Peyer's patch (tissue), 4 donors: ENCODE measurements around the gene PRPF18. TPM values are rescaled to one million over a fixed set of nuclear protein-coding genes. Genes with fewer than 3 reads are reported as not detected.
A peak's percentile ranks its signal among the peaks of the same experiment; 100 is the strongest.

Experiments used
- DNase-seq, 3 donors: peaks; one replicate each; pipeline ENCODE4 v3.0.0-alpha.2; 2017 to 2019
- H3K27ac ChIP-seq, 4 donors: fragments of 200-600 bp; sonication (generic); one replicate each; pipeline ENCODE4 v1.5.1; 2016 to 2019
- H3K27me3 ChIP-seq, 2 donors: fragments of 200-600 bp; sonication (generic); one replicate each; pipeline ENCODE4 v1.5.1; 2019
- H3K36me3 ChIP-seq, 3 donors: fragments of 200-600 bp; sonication (generic); one replicate each; pipeline ENCODE4 v1.5.1; 2016 to 2019
- H3K4me1 ChIP-seq, 4 donors: fragments of 200-600 bp; sonication (generic); one replicate each; pipeline ENCODE4 v1.5.1; 2016 to 2019
- H3K4me3 ChIP-seq, 4 donors: fragments of 200-600 bp; sonication (generic); 1 replicate in 3 of 4; 2 replicates in 1 of 4; pipeline ENCODE4 v1.5.1; 2016 to 2019; ENCODE audit warnings: mild to moderate bottlenecking in 1 of 4
- H3K9me3 ChIP-seq, 4 donors: fragments of 200-600 bp; sonication (generic); one replicate each; pipeline ENCODE4 v1.5.1; 2016 to 2019; ENCODE audit warnings: mild to moderate bottlenecking in 1 of 4
- POLR2A ChIP-seq, 2 donors: fragments of 450-650 bp; IDR thresholded peaks; one replicate each; pipeline ENCODE4 v1.5.1; 2017; ENCODE audit warnings: antibody characterized with exemption in 2 of 2, mild to moderate bottlenecking in 2 of 2, moderate library complexity in 2 of 2
- total RNA-seq, 4 donors: library from RNA; depleted of rRNA; stranded (reverse); fragments of >200 nt; gene quantifications; one replicate each; pipeline ENCODE4 v1.1.0, GENCODE V29; 2016
- TF ChIP-seq, protein P1 (sequence below), 6 experiments: fragments of 450-650 bp in 4 of 6; fragments of 200-600 bp in 2 of 6; sonication (generic) in 1 of 6; IDR thresholded peaks; one replicate each; pipeline ENCODE4 v1.5.1; 2017 to 2019; ENCODE audit warnings: antibody characterized with exemption in 6 of 6, mild to moderate bottlenecking in 3 of 6, moderate library complexity in 1 of 6

Gene PRPF18
- total RNA-seq, 4 donors from 2014 or later: 39.9 to 175 (median 49.6) TPM

DNA sequence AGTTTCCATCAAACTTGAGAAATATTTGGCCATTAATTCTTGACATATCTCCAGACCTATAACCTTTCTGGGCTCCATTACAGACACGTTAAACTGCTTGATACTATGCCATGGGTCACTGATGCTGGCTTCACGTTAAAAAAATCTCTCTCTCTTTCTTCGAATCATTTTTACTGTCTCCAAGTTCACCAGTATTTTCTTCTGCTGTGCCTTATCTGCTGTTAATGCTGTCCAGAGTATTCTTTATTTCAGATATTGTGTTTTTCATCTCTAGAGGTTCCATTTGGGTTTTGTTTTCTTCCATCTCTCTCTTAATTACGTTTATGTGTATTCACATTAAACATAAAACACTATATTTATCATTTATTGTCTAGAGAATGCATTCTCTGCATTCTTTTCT is 12.8 kb upstream of the PRPF18 start:
- H3K36me3 ChIP-seq: no peaks in the 10 kb centered on the region
- H3K4me3 ChIP-seq: no peak overlapping the region
- no peaks in the 10 kb centered on the region for H3K27me3 ChIP-seq
- H3K9me3 ChIP-seq: no peaks in the 10 kb centered on the region
- H3K4me1 ChIP-seq: no peaks in the 10 kb centered on the region
- TF ChIP-seq, protein P1, sequence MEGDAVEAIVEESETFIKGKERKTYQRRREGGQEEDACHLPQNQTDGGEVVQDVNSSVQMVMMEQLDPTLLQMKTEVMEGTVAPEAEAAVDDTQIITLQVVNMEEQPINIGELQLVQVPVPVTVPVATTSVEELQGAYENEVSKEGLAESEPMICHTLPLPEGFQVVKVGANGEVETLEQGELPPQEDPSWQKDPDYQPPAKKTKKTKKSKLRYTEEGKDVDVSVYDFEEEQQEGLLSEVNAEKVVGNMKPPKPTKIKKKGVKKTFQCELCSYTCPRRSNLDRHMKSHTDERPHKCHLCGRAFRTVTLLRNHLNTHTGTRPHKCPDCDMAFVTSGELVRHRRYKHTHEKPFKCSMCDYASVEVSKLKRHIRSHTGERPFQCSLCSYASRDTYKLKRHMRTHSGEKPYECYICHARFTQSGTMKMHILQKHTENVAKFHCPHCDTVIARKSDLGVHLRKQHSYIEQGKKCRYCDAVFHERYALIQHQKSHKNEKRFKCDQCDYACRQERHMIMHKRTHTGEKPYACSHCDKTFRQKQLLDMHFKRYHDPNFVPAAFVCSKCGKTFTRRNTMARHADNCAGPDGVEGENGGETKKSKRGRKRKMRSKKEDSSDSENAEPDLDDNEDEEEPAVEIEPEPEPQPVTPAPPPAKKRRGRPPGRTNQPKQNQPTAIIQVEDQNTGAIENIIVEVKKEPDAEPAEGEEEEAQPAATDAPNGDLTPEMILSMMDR (IDR thresholded peaks at IDR 0.05): no peak
- no peak for TF ChIP-seq POLR2A (IDR thresholded peaks at IDR 0.05)
- H3K27ac ChIP-seq: no peak overlapping the region
- no peak for DNase-seq

DNA sequence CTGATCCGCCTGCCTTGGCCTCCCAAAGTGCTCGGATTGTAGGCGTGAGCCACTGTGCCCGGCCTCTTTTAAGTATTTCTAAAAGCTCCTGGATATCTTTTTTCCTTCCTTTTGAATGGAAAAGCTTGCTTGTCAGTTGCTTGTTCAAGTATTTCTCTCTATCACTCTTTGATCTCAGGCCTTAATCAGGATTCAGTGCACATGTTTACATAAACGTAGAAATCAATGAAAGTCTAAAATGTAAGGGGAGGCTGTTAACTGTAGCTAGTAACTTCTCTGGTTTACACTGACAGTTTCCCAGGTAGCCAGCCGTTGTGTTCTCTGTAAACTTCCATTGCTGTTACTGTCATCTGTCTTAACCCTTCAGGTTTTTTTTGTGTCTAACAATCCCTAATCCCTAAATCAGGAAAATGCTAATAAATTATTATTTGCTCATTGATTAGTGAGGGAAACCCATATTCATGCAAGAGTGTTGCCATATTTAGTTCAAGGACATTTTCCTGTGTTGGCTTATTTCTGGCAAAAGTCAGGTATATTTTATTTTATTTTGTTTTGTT is 1.5 kb upstream of the PRPF18 start:
- Histone ChIP-seq H3K9me3 (no peaks in the 10 kb centered on the region), H3K4me3 (no peak overlapping the region), H3K36me3 (no peaks in the 10 kb centered on the region), H3K27me3 (no peaks in the 10 kb centered on the region), H3K27ac (no peak overlapping the region), H3K4me1 (peaks cover 0 to 14% (median 0%) of the 10 kb centered on the region in 4 donors)
- DNase-seq: no peak
- TF ChIP-seq, protein P1 (IDR thresholded peaks at IDR 0.05): no peak
- no peak for TF ChIP-seq POLR2A (IDR thresholded peaks at IDR 0.05)

DNA sequence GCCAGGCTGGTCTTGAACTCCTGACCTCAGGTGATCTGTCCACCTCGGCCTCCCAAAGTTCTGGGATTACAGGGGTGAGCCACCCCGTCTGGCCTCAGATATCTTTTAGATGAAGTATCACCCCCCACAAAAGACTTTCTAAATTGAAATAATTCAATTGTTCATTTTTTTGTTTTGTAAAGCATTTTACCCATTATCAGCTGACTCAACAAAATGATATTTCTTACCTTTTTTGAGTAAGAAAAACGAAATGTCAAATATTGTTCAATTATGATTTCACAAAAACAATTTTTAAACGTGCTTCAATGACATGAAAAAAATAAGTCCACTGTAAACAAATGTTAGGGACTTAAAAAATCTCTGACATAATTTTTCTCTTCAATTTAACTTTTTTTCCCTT is 822 bp upstream of the PRPF18 start:
- TF ChIP-seq, protein P1 (IDR thresholded peaks at IDR 0.05): no peak
- no peak for TF ChIP-seq POLR2A (IDR thresholded peaks at IDR 0.05)
- no peaks in the 10 kb centered on the region for H3K9me3 ChIP-seq
- H3K36me3 ChIP-seq: no peaks in the 10 kb centered on the region
- no peak for DNase-seq
- no peaks in the 10 kb centered on the region for H3K27me3 ChIP-seq
- H3K4me1 ChIP-seq: peaks cover 0 to 14% (median 0%) of the 10 kb centered on the region in 4 donors
- H3K4me3 ChIP-seq: no peak overlapping the region
- no peak overlapping the region for H3K27ac ChIP-seq

DNA sequence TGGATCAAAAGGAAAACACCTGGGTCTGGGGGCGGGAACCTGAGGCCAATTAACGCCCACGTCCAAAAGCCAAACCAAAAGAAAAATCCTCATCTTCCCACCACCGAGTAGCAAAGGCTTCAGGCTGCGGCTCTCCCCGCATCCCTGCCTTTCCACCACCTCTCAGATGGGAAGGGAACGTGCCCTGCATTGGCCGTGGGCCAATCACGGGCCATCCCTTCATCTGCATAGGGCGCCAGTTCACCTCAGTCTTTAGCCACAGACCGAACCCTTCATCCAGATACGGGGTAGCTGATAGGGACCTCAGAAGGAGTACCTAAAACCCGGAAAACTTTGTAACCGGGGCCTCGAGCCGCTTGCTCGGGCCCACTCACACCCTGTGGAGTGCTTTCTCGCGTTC is 626 bp downstream of the PRPF18 start:
- TF ChIP-seq, protein P1 (IDR thresholded peaks at IDR 0.05): no peak
- no peak for TF ChIP-seq POLR2A (IDR thresholded peaks at IDR 0.05)
- peaks cover 0 to 14% (median 0%) of the 10 kb centered on the region in 4 donors for H3K4me1 ChIP-seq
- H3K27ac ChIP-seq: peak overlapping the region in 2 of 4 donors; percentile 56 to 63
- H3K9me3 ChIP-seq: no peaks in the 10 kb centered on the region
- DNase-seq: peak in 1 of 3 donors; percentile 50
- H3K27me3 ChIP-seq: no peaks in the 10 kb centered on the region
- peak overlapping the region; percentile 76 to 98 (median 86) for H3K4me3 ChIP-seq
- peaks cover 0 to 11% (median 0%) of the 10 kb centered on the region in 3 donors for H3K36me3 ChIP-seq

DNA sequence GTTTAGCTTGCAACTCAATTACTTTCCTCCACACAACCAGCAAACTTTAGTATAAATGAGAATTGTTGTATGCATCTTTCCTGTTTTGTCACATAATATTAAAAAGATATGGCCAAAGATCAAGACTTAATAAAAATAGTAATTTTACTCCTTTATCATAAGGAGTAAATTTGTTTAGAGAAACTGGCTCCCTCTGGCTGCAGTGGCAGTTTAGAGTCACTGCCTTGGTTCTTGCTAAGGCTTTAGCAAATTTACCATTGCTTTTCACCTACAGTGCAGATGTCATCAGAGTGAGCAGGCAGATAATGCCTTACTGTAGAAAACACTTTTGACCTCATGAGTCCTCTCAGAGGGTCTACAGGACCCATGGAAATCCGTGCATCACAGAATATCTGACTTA is 2.6 kb downstream of the PRPF18 start:
- no peak for DNase-seq
- Histone ChIP-seq H3K4me1 (peaks cover 0 to 14% (median 0%) of the 10 kb centered on the region in 4 donors), H3K36me3 (peaks cover 0 to 17% (median 0%) of the 10 kb centered on the region in 3 donors), H3K27ac (no peak overlapping the region), H3K4me3 (no peak overlapping the region), H3K27me3 (no peaks in the 10 kb centered on the region), H3K9me3 (no peaks in the 10 kb centered on the region)
- TF ChIP-seq POLR2A (IDR thresholded peaks at IDR 0.05): no peak
- TF ChIP-seq, protein P1 (IDR thresholded peaks at IDR 0.05): no peak
